Diencephalon (tissue), 1 donor: Measurements from ENCODE around the gene RBFOX2. TPM values are rescaled to one million over a fixed set of nuclear protein-coding genes. Genes with fewer than 3 reads are reported as not detected.

Source experiments
- total RNA-seq: library from RNA; depleted of rRNA; stranded (reverse); fragments of >200 nt; gene quantifications from one replicate; pipeline ENCODE4 v1.2.3, GENCODE V29; 2014

The RBFOX2 gene, protein sequence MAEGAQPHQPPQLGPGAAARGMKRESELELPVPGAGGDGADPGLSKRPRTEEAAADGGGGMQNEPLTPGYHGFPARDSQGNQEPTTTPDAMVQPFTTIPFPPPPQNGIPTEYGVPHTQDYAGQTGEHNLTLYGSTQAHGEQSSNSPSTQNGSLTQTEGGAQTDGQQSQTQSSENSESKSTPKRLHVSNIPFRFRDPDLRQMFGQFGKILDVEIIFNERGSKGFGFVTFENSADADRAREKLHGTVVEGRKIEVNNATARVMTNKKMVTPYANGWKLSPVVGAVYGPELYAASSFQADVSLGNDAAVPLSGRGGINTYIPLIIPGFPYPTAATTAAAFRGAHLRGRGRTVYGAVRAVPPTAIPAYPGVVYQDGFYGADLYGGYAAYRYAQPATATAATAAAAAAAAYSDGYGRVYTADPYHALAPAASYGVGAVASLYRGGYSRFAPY
- 413 TPM for total RNA-seq

DNA sequence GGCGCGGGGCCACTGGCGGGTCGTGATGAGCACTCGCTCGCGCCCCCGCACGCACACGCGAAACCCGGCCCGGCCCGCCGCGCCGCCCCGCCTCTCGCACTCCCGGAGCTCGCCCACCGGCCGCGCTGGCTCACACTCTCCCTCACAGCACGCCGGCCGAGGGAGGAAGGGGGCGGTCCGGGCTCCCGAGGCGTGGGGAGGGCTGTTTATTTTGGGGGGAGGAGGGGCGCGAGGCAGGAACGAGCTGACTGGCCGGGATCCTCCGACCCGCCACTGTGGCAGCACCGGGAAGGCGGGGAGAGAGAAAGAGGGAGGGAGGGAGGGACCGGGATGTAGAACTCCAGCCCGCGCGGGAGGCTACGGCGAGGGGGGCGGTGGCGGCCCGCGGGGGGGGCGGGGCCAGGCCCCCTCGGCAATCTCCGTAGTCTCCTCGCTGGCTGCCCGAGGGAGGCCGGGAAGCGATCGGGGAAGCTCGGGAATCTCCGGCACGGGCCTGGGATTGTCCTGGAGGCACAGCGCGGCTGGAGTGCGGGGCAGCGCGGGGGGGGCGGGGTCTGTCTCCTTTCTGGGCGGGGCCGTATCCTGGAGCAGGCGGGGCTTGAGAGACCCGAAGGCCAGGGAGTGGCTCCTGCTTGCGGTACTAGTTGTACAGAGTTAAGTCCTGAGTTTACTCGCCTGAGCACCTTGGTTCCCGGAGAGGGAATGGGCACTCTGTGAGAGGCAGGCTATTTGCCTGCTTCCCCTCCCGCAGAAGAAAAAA lies at the start of gene RBFOX2:
TSS of gene RBFOX2 (minus strand) at position 179 of the 760 bp plus-strand sequence. CDS start 399 bp downstream, outside the sequence.

DNA sequence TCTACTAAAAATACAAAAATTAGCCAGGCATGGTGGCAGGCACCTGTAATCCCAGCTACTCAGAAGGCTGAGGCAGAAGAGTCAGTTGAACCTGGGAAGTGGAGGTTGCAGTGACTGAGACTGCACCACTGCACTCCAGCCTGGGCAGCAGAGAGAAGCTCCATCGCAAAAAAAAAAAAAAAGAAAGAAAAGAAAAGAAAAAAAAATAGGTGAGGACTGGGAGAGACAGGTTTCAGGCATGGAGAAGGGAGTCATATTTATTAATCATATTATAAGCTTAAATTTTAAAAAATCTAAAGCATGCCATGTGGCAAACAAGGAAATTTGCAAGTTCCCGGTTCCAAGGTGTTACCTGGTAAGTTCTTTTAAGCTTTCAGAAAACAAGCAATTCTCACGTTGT lies 311.1 kb downstream of the RBFOX2 start, which contains the start of gene APOL5:
TSS of gene APOL5 (plus strand) at position 301 of the 400 bp plus-strand sequence. CDS start at position 301, 0 bp downstream.

Other genes starting within 250 kb of the RBFOX2 start
- 3.2 TPM for gene APOL3, start 131.9 kb upstream of the RBFOX2 start, total RNA-seq
- gene APOL4, start 173.0 kb upstream of the RBFOX2 start, total RNA-seq, result 14.3 TPM
- gene APOL2, start 210.7 kb upstream of the RBFOX2 start, total RNA-seq, result 9.7 TPM
- 0.92 TPM for gene APOL1, start 224.3 kb upstream of the RBFOX2 start, total RNA-seq